HEK293 (cell line): Measurements from ENCODE around the gene NUDCD2.
A peak's percentile ranks its signal among the peaks of the same experiment; 100 is the strongest.

ENCODE experiments used
- CTCF ChIA-PET: fragments of 350-600 bp; formaldehyde crosslinking; extraction: SDS; loops from one replicate; lab custom pipeline; 2021; ENCODE audit warnings: antibody characterized with exemption; lab: Yijun Ruan, JAX
- POLR2A ChIA-PET: fragments of 300-600 bp; formaldehyde crosslinking; extraction: SDS; loops from one replicate; lab custom pipeline; 2020; ENCODE audit warnings: antibody characterized with exemption, inconsistent platforms; lab: Yijun Ruan, JAX
- H3K27ac ChIP-seq: fragments of 200-500 bp; sonication (Bioruptor generic); 2 replicates; pipeline ENCODE4 v1.5.1; 2014; ENCODE audit warnings: low read depth, low read length, control low read depth, inconsistent platforms; ENCODE audit errors: extremely low read depth
- H3K36me3 ChIP-seq, 2 experiments: fragments of 200-500 bp in 1 of 2; sonication (Bioruptor generic) in 1 of 2; 1 replicate in 1 of 2; 2 replicates in 1 of 2; pipeline ENCODE4 v1.5.1; 2014 to 2017; ENCODE audit warnings: inconsistent platforms in 2 of 2, low read length in 2 of 2; ENCODE audit not compliant: control insufficient read depth in 2 of 2, insufficient read depth in 1 of 2
- H3K4me1 ChIP-seq: fragments of 200-500 bp; sonication (Bioruptor generic); 2 replicates; pipeline ENCODE4 v1.5.1; 2014; ENCODE audit warnings: mild to moderate bottlenecking, low read length, inconsistent platforms; ENCODE audit not compliant: control insufficient read depth, insufficient read depth
- H3K4me3 ChIP-seq: 2 replicates; pipeline ENCODE4 v1.5.1; 2011; ENCODE audit warnings: low read depth, mild to moderate bottlenecking, control low read depth, low read length, moderate library complexity
- H3K9me3 ChIP-seq: fragments of 200-500 bp; sonication (Bioruptor generic); 2 replicates; pipeline ENCODE4 v1.5.1; 2014; ENCODE audit warnings: low read depth, low read length, inconsistent platforms; ENCODE audit not compliant: control insufficient read depth, insufficient read depth
- GLIS1 ChIP-seq: fragments of 450-650 bp; formaldehyde crosslinking; IDR thresholded peaks from 2 replicates; pipeline ENCODE4 v1.5.1; 2016; ENCODE audit warnings: missing biosample characterization, missing genetic modification characterization
- GLIS2 ChIP-seq: fragments of 450-650 bp; formaldehyde crosslinking; IDR thresholded peaks from 2 replicates; pipeline ENCODE4 v1.5.1; 2016; ENCODE audit warnings: missing biosample characterization, missing genetic modification characterization
- KLF8 ChIP-seq: fragments of 450-650 bp; formaldehyde crosslinking; IDR thresholded peaks from 2 replicates; pipeline ENCODE4 v1.5.1; 2016; ENCODE audit warnings: missing biosample characterization, missing genetic modification characterization
- OVOL3 ChIP-seq: fragments of 450-650 bp; formaldehyde crosslinking; IDR thresholded peaks from 2 replicates; pipeline ENCODE4 v1.5.1; 2016; ENCODE audit warnings: missing biosample characterization, missing genetic modification characterization
- SP7 ChIP-seq: fragments of 450-650 bp; formaldehyde crosslinking; IDR thresholded peaks from 2 replicates; pipeline ENCODE4 v1.5.1; 2016; ENCODE audit warnings: missing biosample characterization, missing genetic modification characterization
- YY2 ChIP-seq: fragments of 450-650 bp; formaldehyde crosslinking; IDR thresholded peaks from 2 replicates; pipeline ENCODE4 v1.5.1; 2016; ENCODE audit warnings: missing biosample characterization, missing genetic modification characterization
- ZBTB21 ChIP-seq: fragments of 450-650 bp; formaldehyde crosslinking; IDR thresholded peaks from 2 replicates; pipeline ENCODE4 v1.5.1; 2017; ENCODE audit warnings: missing biosample characterization, missing genetic modification characterization
- ZEB2 ChIP-seq: fragments of 450-650 bp; formaldehyde crosslinking; IDR thresholded peaks from 2 replicates; pipeline ENCODE4 v1.5.1; 2016; ENCODE audit warnings: missing biosample characterization, missing genetic modification characterization
- ZNF169 ChIP-seq: fragments of 450-650 bp; formaldehyde crosslinking; IDR thresholded peaks from 2 replicates; pipeline ENCODE4 v1.5.1; 2016; ENCODE audit warnings: missing biosample characterization, missing genetic modification characterization
- ZNF175 ChIP-seq: fragments of 450-650 bp; formaldehyde crosslinking; IDR thresholded peaks from 2 replicates; pipeline ENCODE4 v1.5.1; 2016; ENCODE audit warnings: missing biosample characterization, missing genetic modification characterization
- ZNF18 ChIP-seq: fragments of 450-650 bp; formaldehyde crosslinking; IDR thresholded peaks from 2 replicates; pipeline ENCODE4 v1.5.1; 2016; ENCODE audit warnings: missing biosample characterization, missing genetic modification characterization
- ZNF2 ChIP-seq: fragments of 450-650 bp; formaldehyde crosslinking; IDR thresholded peaks from 2 replicates; pipeline ENCODE4 v1.5.1; 2016; ENCODE audit warnings: missing biosample characterization, missing genetic modification characterization
- ZNF324 ChIP-seq: fragments of 450-650 bp; formaldehyde crosslinking; IDR thresholded peaks from 2 replicates; pipeline ENCODE4 v1.5.1; 2016; ENCODE audit warnings: missing biosample characterization, missing genetic modification characterization
- ZNF394 ChIP-seq: fragments of 450-650 bp; formaldehyde crosslinking; IDR thresholded peaks from 2 replicates; pipeline ENCODE4 v1.5.1; 2016; ENCODE audit warnings: missing biosample characterization, missing genetic modification characterization, mild to moderate bottlenecking, moderate library complexity, borderline replicate concordance
- ZNF488 ChIP-seq: fragments of 450-650 bp; formaldehyde crosslinking; IDR thresholded peaks from 2 replicates; pipeline ENCODE4 v1.5.1; 2016; ENCODE audit warnings: missing biosample characterization, missing genetic modification characterization
- ZNF560 ChIP-seq: fragments of 450-650 bp; formaldehyde crosslinking; IDR thresholded peaks from 2 replicates; pipeline ENCODE4 v1.5.1; 2017; ENCODE audit warnings: missing biosample characterization, missing genetic modification characterization, borderline replicate concordance
- ZNF76 ChIP-seq: fragments of 450-650 bp; formaldehyde crosslinking; IDR thresholded peaks from 2 replicates; pipeline ENCODE4; 2016; ENCODE audit warnings: low read depth, missing biosample characterization, missing genetic modification characterization, borderline replicate concordance
- ZNF777 ChIP-seq: fragments of 450-650 bp; formaldehyde crosslinking; IDR thresholded peaks from 2 replicates; pipeline ENCODE4 v1.5.1; 2017; ENCODE audit warnings: missing biosample characterization, missing genetic modification characterization, borderline replicate concordance
- ZNF843 ChIP-seq: fragments of 450-650 bp; formaldehyde crosslinking; IDR thresholded peaks from 2 replicates; pipeline ENCODE4 v1.5.1; 2016; ENCODE audit warnings: missing biosample characterization, missing genetic modification characterization
- ZSCAN30 ChIP-seq: fragments of 450-650 bp; IDR thresholded peaks from 2 replicates; pipeline ENCODE4 v1.5.1; 2018; ENCODE audit warnings: missing biosample characterization, mild to moderate bottlenecking, missing genetic modification characterization, moderate library complexity
- ZXDB ChIP-seq: fragments of 450-650 bp; formaldehyde crosslinking; IDR thresholded peaks from 2 replicates; pipeline ENCODE4 v1.5.1; 2016; ENCODE audit warnings: missing biosample characterization, missing genetic modification characterization
- TF ChIP-seq, protein P1 (sequence below): fragments of 450-650 bp; formaldehyde crosslinking; IDR thresholded peaks from 2 replicates; pipeline ENCODE4 v1.5.1; 2016; ENCODE audit warnings: missing biosample characterization, missing genetic modification characterization
- TF ChIP-seq, protein P2 (sequence below): fragments of 450-650 bp; formaldehyde crosslinking; IDR thresholded peaks from 2 replicates; pipeline ENCODE4 v1.5.1; 2017; ENCODE audit warnings: missing biosample characterization, mild to moderate bottlenecking, missing genetic modification characterization, moderate library complexity
- TF ChIP-seq, protein P3 (sequence below): fragments of 450-650 bp; formaldehyde crosslinking; IDR thresholded peaks from 2 replicates; pipeline ENCODE4 v1.5.1; 2016; ENCODE audit warnings: missing biosample characterization, missing genetic modification characterization
- TF ChIP-seq, protein P4 (sequence below): fragments of 450-650 bp; formaldehyde crosslinking; IDR thresholded peaks from 2 replicates; pipeline ENCODE4 v1.5.1; 2017; ENCODE audit warnings: missing biosample characterization, missing genetic modification characterization

Gene NUDCD2

DNA sequence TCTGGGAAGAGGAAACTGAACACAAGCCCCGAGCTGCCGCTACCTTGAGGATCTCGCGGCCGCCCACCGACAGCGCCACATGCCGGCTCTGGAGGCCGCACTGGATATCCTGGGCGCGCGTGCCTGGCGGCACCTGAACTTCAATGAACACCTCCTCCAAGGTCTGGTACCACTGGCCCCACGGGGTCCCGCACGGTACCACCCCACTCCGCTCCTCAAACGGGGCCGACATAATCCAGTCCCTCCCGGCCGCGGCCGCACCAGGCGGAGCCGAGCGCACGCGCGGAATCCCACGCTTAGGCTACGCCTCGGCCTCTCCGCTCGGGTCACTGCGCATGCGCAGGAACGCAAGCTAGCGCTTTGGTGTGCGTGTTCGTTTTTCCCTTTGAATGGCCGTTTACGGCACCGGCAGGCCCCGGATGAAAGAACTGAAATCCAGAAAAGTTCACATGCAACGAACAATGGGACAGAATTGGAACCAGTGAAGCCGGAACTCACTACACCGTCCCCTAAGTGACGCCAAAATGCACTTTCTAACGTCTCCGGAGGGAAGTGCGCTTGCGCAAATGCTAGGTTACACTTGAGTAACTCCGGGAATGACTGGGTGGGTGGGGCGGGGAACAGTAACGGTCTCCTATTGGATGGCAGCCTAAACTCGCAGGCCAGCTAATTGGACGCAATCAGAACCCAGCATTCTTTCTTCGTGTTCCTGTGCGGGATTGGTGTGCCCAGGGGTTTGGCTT lies at the start of gene NUDCD2:
NUDCD2 (minus strand) TSS at position 284 of the 743 bp plus-strand sequence; CDS start at position 232, 52 bp downstream.
- no peaks in the 10 kb centered on the region for H3K9me3 ChIP-seq
- H3K36me3 ChIP-seq = peaks cover 25 to 29% of the 10 kb centered on the region in 2 experiments
- CTCF ChIA-PET = interaction anchor here (0.5 to 2.2 kb wide), 6 partner anchors 9 to 112 kb away, joined by 3 to 8 read pairs (median 4); partner anchors contain the start of gene MAT2B
- peak within 1 kb of the TSS; percentile 84 for H3K4me3 ChIP-seq
- peaks cover 10% of the 10 kb centered on the region for H3K4me1 ChIP-seq
- peak within 1 kb of the TSS; percentile 99 for H3K27ac ChIP-seq
- POLR2A ChIA-PET = interaction anchor here (0.6 to 5.4 kb wide), 20 partner anchors 10 to 837 kb away, joined by 3 to 166 read pairs (median 4); partner anchors contain the start of genes CCNG1 and MAT2B
- no peak for TF ChIP-seq ZNF18
- no peak for TF ChIP-seq ZNF175 (tag by site-specific recombination)
- 0 out of 2 replicates have a peak, but pooled peaks have one; percentile 30 for TF ChIP-seq ZBTB21 (tag by site-specific recombination)
- no peak for TF ChIP-seq ZNF488 (tag by site-specific recombination)
- TF ChIP-seq, protein P1, sequence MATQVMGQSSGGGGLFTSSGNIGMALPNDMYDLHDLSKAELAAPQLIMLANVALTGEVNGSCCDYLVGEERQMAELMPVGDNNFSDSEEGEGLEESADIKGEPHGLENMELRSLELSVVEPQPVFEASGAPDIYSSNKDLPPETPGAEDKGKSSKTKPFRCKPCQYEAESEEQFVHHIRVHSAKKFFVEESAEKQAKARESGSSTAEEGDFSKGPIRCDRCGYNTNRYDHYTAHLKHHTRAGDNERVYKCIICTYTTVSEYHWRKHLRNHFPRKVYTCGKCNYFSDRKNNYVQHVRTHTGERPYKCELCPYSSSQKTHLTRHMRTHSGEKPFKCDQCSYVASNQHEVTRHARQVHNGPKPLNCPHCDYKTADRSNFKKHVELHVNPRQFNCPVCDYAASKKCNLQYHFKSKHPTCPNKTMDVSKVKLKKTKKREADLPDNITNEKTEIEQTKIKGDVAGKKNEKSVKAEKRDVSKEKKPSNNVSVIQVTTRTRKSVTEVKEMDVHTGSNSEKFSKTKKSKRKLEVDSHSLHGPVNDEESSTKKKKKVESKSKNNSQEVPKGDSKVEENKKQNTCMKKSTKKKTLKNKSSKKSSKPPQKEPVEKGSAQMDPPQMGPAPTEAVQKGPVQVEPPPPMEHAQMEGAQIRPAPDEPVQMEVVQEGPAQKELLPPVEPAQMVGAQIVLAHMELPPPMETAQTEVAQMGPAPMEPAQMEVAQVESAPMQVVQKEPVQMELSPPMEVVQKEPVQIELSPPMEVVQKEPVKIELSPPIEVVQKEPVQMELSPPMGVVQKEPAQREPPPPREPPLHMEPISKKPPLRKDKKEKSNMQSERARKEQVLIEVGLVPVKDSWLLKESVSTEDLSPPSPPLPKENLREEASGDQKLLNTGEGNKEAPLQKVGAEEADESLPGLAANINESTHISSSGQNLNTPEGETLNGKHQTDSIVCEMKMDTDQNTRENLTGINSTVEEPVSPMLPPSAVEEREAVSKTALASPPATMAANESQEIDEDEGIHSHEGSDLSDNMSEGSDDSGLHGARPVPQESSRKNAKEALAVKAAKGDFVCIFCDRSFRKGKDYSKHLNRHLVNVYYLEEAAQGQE (tag by site-specific recombination) = no peak; the same call in 1 of the 2 replicates
- 0 out of 2 replicates have a peak, but pooled peaks have one; percentile 42 for TF ChIP-seq ZNF324 (tag by site-specific recombination)
- peak; percentile 37; the same call in 1 of the 2 replicates for TF ChIP-seq OVOL3 (tag by site-specific recombination)
- TF ChIP-seq ZNF843 = 0 out of 2 replicates have a peak, but pooled peaks have one; percentile 30
- peak; percentile 29; the same call in 1 of the 2 replicates for TF ChIP-seq ZSCAN30 (tag by site-specific recombination)
- no peak for TF ChIP-seq YY2 (tag by site-specific recombination)
- TF ChIP-seq, protein P2, sequence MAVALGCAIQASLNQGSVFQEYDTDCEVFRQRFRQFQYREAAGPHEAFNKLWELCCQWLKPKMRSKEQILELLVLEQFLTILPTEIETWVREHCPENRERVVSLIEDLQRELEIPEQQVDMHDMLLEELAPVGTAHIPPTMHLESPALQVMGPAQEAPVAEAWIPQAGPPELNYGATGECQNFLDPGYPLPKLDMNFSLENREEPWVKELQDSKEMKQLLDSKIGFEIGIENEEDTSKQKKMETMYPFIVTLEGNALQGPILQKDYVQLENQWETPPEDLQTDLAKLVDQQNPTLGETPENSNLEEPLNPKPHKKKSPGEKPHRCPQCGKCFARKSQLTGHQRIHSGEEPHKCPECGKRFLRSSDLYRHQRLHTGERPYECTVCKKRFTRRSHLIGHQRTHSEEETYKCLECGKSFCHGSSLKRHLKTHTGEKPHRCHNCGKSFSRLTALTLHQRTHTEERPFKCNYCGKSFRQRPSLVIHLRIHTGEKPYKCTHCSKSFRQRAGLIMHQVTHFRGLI (tag by site-specific recombination) = peak; percentile 60; the same call in 1 of the 2 replicates
- TF ChIP-seq ZNF394 (tag by site-specific recombination) = 0 out of 2 replicates have a peak, but pooled peaks have one; percentile 48
- TF ChIP-seq ZNF560 (tag by site-specific recombination) = no peak
- peak; percentile 75 for TF ChIP-seq ZNF76 (tag by site-specific recombination)
- TF ChIP-seq ZEB2 (tag by site-specific recombination) = peak; percentile 67; the same call in 1 of the 2 replicates
- TF ChIP-seq ZNF2 = peak; percentile 71
- TF ChIP-seq SP7 (tag by site-specific recombination) = peak; percentile 64
- peak; percentile 48; the same call in 1 of the 2 replicates for TF ChIP-seq GLIS1 (tag by site-specific recombination)
- no peak for TF ChIP-seq ZNF777
- TF ChIP-seq KLF8 (tag by site-specific recombination) = no peak; the same call in 1 of the 2 replicates
- TF ChIP-seq ZXDB (tag by site-specific recombination) = peak; percentile 80; the same call in 1 of the 2 replicates
- TF ChIP-seq GLIS2 (tag by site-specific recombination) = peak; percentile 79
- TF ChIP-seq ZNF169 = no peak
- TF ChIP-seq, protein P3, sequence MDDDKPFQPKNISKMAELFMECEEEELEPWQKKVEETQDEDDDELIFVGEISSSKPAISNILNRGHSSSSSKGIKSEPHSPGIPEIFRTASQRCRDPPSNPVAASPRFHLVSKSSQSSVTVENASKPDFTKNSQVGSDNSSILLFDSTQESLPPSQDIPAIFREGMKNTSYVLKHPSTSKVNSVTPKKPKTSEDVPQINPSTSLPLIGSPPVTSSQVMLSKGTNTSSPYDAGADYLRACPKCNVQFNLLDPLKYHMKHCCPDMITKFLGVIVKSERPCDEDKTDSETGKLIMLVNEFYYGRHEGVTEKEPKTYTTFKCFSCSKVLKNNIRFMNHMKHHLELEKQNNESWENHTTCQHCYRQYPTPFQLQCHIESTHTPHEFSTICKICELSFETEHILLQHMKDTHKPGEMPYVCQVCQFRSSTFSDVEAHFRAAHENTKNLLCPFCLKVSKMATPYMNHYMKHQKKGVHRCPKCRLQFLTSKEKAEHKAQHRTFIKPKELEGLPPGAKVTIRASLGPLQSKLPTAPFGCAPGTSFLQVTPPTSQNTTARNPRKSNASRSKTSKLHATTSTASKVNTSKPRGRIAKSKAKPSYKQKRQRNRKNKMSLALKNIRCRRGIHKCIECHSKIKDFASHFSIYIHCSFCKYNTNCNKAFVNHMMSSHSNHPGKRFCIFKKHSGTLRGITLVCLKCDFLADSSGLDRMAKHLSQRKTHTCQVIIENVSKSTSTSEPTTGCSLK (tag by site-specific recombination) = no peak
- TF ChIP-seq, protein P4, sequence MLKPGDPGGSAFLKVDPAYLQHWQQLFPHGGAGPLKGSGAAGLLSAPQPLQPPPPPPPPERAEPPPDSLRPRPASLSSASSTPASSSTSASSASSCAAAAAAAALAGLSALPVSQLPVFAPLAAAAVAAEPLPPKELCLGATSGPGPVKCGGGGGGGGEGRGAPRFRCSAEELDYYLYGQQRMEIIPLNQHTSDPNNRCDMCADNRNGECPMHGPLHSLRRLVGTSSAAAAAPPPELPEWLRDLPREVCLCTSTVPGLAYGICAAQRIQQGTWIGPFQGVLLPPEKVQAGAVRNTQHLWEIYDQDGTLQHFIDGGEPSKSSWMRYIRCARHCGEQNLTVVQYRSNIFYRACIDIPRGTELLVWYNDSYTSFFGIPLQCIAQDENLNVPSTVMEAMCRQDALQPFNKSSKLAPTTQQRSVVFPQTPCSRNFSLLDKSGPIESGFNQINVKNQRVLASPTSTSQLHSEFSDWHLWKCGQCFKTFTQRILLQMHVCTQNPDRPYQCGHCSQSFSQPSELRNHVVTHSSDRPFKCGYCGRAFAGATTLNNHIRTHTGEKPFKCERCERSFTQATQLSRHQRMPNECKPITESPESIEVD (tag by site-specific recombination) = no peak
